Natural killer cell (primary cell): ENCODE data around the gene QRICH1. TPM values are rescaled to one million over a fixed set of nuclear protein-coding genes. Genes with fewer than 3 reads are reported as not detected.

Source experiments
- ATAC-seq, 3 donors: fragments of 150-1000 bp in 2 of 3; fragments of 200-7000 bp in 1 of 3; cut with Tn5 transposase; 1 replicate in 1 of 3; 2 replicates in 2 of 3; pipeline ENCODE4 v1.10.0; 2021; ENCODE audit warnings: mild to moderate bottlenecking in 2 of 3, moderate library complexity in 2 of 3
- DNase-seq, 2 donors: peaks; one replicate each; pipeline versions ENCODE4 v3.0.0 to v3.0.0-alpha.2; 2013 to 2021; ENCODE audit warnings: mixed read lengths in 1 of 2
- H3K27ac ChIP-seq: one replicate; pipeline ENCODE4 v1.5.1; 2013; ENCODE audit warnings: mild to moderate bottlenecking, low read length
- H3K27me3 ChIP-seq: one replicate; pipeline ENCODE4 v1.6.1; 2013; ENCODE audit warnings: low read length; ENCODE audit not compliant: control insufficient read depth, insufficient read depth
- H3K36me3 ChIP-seq: one replicate; pipeline ENCODE4 v1.6.1; 2013; ENCODE audit warnings: low read length; ENCODE audit not compliant: control insufficient read depth, insufficient read depth
- H3K4me1 ChIP-seq: one replicate; pipeline ENCODE4 v1.6.1; 2013; ENCODE audit warnings: low read length; ENCODE audit not compliant: control insufficient read depth, insufficient read depth
- H3K4me3 ChIP-seq: one replicate; pipeline ENCODE4 v1.5.1; 2013; ENCODE audit warnings: low read length
- H3K9me3 ChIP-seq: one replicate; pipeline ENCODE4 v1.6.1; 2013; ENCODE audit warnings: low read length; ENCODE audit not compliant: control insufficient read depth, insufficient read depth
- H3K27ac Mint-ChIP-seq, 2 donors: one replicate each; pipeline ENCODE4 v1.8.0; 2022; ENCODE audit warnings: mild to moderate bottlenecking in 2 of 2, mixed read lengths in 2 of 2, moderate library complexity in 1 of 2
- H3K27me3 Mint-ChIP-seq, 2 donors: one replicate each; pipeline ENCODE4 v1.8.0; 2022; ENCODE audit warnings: low read depth in 2 of 2, mixed read lengths in 2 of 2
- H3K36me3 Mint-ChIP-seq: one replicate; pipeline ENCODE4 v1.8.0; 2022; ENCODE audit warnings: mixed read lengths
- H3K4me1 Mint-ChIP-seq, 2 donors: one replicate each; pipeline ENCODE4 v1.8.0; 2022; ENCODE audit warnings: mixed read lengths in 2 of 2
- H3K4me3 Mint-ChIP-seq: one replicate; pipeline ENCODE4 v1.8.0; 2022; ENCODE audit warnings: mild to moderate bottlenecking, moderate library complexity, mixed read lengths
- H3K9me3 Mint-ChIP-seq, 2 donors: one replicate each; pipeline ENCODE4 v1.8.0; 2022; ENCODE audit warnings: mixed read lengths in 2 of 2
- CTCF ChIP-seq: fragments of 200-600 bp; IDR thresholded peaks from one replicate; pipeline ENCODE4 v1.8.0; 2022; ENCODE audit warnings: antibody characterized with exemption
- WGBS: methylation state at CpG from one replicate; pipeline ENCODE4 v1.1.7; 2013; ENCODE audit warnings: missing lambda C conversion rate; ENCODE audit not compliant: insufficient coverage; 5-methylcytosine and 5-hydroxymethylcytosine counted together
- intact Hi-C: fragments of 100-400 bp; cut with micrococcal nuclease; formaldehyde crosslinking; loops from one replicate; pipeline ENCODE4 v1.14.2; 2022
- total RNA-seq, 4 donors: library from RNA; stranded (reverse); fragments of 120-200 nt in 1 of 4; gene quantifications; one replicate each; pipeline versions ENCODE4 v1.2.3 to v1.2.4, GENCODE V29; 2013 to 2022

QRICH1 gene
- total RNA-seq, 3 donors from 2014 or later (not counting 1 experiment from before 2014, with no cell fraction given), result 220 to 230 (median 227) TPM

DNA sequence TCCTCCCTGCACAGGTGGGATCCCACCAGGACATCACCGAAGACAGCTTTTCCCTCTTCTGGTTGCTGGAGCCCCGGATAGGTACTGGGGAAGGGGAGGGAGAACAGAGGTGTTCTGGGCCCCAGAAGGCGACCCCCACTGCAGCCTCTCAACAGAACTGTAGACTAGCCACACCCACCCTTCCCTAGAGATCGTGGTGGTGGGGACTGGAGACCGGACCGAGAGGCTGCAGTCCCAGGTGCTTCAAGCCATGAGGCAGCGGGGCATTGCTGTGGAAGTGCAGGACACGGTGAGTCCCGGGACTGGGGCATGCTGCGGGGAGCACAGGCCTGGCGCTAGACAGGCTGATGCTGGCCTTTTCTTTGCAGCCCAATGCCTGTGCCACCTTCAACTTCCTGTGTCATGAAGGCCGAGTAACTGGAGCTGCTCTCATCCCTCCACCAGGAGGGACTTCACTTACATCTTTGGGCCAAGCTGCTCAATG lies 71.1 kb downstream of the QRICH1 start:
- 35% methylated on average over 10 of the region's 12 CpGs for WGBS
- no peaks in the 10 kb centered on the region for H3K9me3 Mint-ChIP-seq
- peak overlapping the region; percentile 94 for H3K27ac ChIP-seq
- DNase-seq (no peak), ATAC-seq (no peak)
- peak overlapping the region; percentile 82 for H3K4me3 ChIP-seq
- H3K27me3 ChIP-seq, result no peaks in the 10 kb centered on the region
- H3K27me3 Mint-ChIP-seq, result no peaks in the 10 kb centered on the region
- peak overlapping the region; percentile 98 for H3K4me3 Mint-ChIP-seq
- H3K9me3 ChIP-seq, result no peaks in the 10 kb centered on the region
- H3K36me3 ChIP-seq, result peaks cover 26% of the 10 kb centered on the region
- H3K36me3 Mint-ChIP-seq, result no peaks in the 10 kb centered on the region
- intact Hi-C loops, result loop anchor here (1.0 to 5.0 kb wide), 2 partner anchors 35 to 72 kb away; partner anchors contain the start of gene QRICH1
- peaks cover 37% of the 10 kb centered on the region for H3K4me1 ChIP-seq
- H3K27ac Mint-ChIP-seq, result peak overlapping the region; percentile 95 to 99
- H3K4me1 Mint-ChIP-seq, result peaks cover 17 to 38% of the 10 kb centered on the region in 2 donors
- no peak for TF ChIP-seq CTCF

DNA sequence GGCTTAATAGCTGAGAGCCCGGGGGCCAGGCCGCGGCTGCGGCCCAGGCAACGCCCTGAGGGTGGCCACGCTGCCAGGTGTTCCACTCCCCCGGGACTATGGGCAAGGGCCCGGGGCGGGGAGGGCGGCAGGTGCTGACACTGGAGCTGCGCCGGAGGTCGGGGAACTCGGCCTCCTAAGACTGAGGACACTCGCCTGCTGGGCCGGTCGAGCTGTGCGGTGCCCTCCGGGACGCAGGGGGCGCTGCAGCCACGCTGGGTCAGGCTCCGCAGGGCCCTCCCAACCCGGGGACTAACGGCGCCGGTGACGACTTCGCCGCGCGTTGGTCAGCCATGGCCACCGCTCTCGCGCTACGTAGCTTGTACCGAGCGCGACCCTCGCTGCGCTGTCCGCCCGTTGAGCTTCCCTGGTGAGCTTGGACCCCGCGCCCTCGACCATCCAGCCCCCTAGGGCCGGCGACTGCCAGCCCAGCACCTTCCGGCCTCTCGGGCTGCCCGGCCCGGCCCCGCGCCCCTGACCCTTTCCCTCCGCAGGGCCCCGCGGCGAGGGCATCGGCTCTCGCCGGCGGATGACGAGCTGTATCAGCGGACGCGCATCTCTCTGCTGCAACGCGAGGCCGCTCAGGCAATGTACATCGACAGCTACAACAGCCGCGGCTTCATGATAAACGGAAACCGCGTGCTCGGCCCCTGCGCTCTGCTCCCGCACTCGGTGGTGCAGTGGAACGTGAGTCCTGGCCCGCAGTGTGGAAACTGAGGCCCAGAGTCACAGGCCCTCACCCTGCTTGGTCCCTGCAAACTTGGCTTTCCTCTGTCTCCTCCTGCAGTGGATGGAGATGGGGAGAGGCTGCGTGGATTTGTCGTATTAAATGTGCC lies 71.8 kb downstream of the QRICH1 start, which contains the start of gene NDUFAF3:
TSS of gene NDUFAF3 (plus strand) at position 309 of the 875 bp plus-strand sequence. CDS start at position 333, 24 bp downstream.
- WGBS, result under 1% methylated on average over 83 of the region's 83 CpGs
- TF ChIP-seq CTCF, result peak; percentile 99
- ATAC-seq, result peak; percentile 74 to 92 (median 79)
- peak within 1 kb of the TSS; percentile 95 to 99 for H3K27ac Mint-ChIP-seq
- no peaks in the 10 kb centered on the region for H3K27me3 Mint-ChIP-seq
- DNase-seq, result peak; percentile 95
- no peaks in the 10 kb centered on the region for H3K36me3 Mint-ChIP-seq
- H3K27ac ChIP-seq, result peak within 1 kb of the TSS; percentile 94
- peaks cover 26% of the 10 kb centered on the region for H3K36me3 ChIP-seq
- peaks cover 16 to 35% of the 10 kb centered on the region in 2 donors for H3K4me1 Mint-ChIP-seq
- H3K9me3 Mint-ChIP-seq, result no peaks in the 10 kb centered on the region
- peak within 1 kb of the TSS; percentile 98 for H3K4me3 Mint-ChIP-seq
- H3K4me3 ChIP-seq, result peak within 1 kb of the TSS; percentile 82
- H3K4me1 ChIP-seq, result peaks cover 43% of the 10 kb centered on the region
- intact Hi-C loops, result loop anchor here (1.0 to 5.0 kb wide), 4 partner anchors 7 to 72 kb away; partner anchors contain the start of genes IMPDH2, QRICH1 and WDR6
- H3K9me3 ChIP-seq, result no peaks in the 10 kb centered on the region
- no peaks in the 10 kb centered on the region for H3K27me3 ChIP-seq

DNA sequence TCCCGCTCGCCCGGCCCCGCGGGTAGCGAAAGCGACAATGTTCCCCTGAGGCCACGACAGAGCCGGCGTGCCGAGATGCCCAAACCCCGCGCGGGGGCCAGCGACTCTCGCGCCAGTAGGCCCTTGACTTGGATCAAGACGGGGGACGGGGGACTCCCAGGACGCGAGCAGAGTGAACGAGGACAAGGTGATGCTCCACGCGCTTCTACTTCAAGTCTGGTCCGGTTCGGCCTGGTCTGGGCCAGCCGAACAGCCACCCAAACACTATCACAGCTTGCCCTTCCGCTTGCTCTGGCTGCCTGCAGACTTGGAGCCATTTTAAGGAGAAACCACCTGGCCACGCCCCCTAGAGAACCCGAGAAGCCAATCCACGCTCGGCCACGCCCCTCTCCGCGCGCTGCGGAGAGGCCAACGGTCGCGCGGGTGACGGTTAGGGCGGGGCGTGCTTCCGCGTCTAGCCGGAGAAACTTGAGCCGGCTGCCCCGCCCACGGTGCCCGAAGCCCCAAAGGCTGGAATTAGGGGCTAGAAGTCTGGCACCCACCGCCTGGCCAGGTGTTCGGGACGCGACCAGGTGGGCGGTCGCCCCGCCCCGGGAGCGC lies 72.6 kb downstream of the QRICH1 start:
- under 1% methylated on average over 60 of the region's 60 CpGs for WGBS
- Mint-ChIP-seq H3K4me3 (peak overlapping the region; percentile 98), H3K9me3 (no peaks in the 10 kb centered on the region), H3K4me1 (peaks cover 16 to 31% of the 10 kb centered on the region in 2 donors), H3K27me3 (no peaks in the 10 kb centered on the region), H3K36me3 (no peaks in the 10 kb centered on the region), H3K27ac (peak overlapping the region; percentile 95 to 99)
- peaks cover 48% of the 10 kb centered on the region for H3K4me1 ChIP-seq
- peak; percentile 80 to 94 (median 83) for ATAC-seq
- peaks cover 23% of the 10 kb centered on the region for H3K36me3 ChIP-seq
- intact Hi-C loops, result loop anchor here (1.0 to 5.0 kb wide), 3 partner anchors 8 to 34 kb away; partner anchors contain the start of genes IMPDH2 and WDR6
- TF ChIP-seq CTCF, result no peak
- H3K9me3 ChIP-seq, result no peaks in the 10 kb centered on the region
- peak; percentile 99 for DNase-seq
- H3K27ac ChIP-seq, result peak overlapping the region; percentile 94
- no peaks in the 10 kb centered on the region for H3K27me3 ChIP-seq
- peak overlapping the region; percentile 82 for H3K4me3 ChIP-seq
